Hindlimb muscle (tissue), 1 donor: ENCODE data around the gene MYH14. TPM values are rescaled to one million over a fixed set of nuclear protein-coding genes. Genes with fewer than 3 reads are reported as not detected.

ENCODE experiments used
- DNase-seq: peaks from one replicate; pipeline ENCODE4 v3.0.0-alpha.2; 2013
- polyA plus RNA-seq: library from polyadenylated mRNA; unstranded; fragments of 120-200 nt; gene quantifications from one replicate; pipeline ENCODE4 v1.2.1, GENCODE V29; 2013; ENCODE audit not compliant: insufficient read length

The MYH14 gene
- polyA plus RNA-seq, 1 donor, result 48.6 TPM

- no peak for DNase-seq
Measured at GRCh38 chr19:50195224-50195623, 8.2 kb upstream of the MYH14 start.

- DNase-seq, result no peak
Measured at GRCh38 chr19:50196322-50196932, 7.0 kb upstream of the MYH14 start.

- no peak for DNase-seq
Measured at GRCh38 chr19:50197348-50197747, 6.1 kb upstream of the MYH14 start.

- no peak for DNase-seq
Measured at GRCh38 chr19:50198431-50199258, 4.8 kb upstream of the MYH14 start.

- no peak for DNase-seq
Measured at GRCh38 chr19:50199259-50199555, 4.2 kb upstream of the MYH14 start.

- DNase-seq, result no peak
Measured at GRCh38 chr19:50202386-50202785, 1.0 kb upstream of the MYH14 start.

GRCh38 chr19:50202962-50203280, 501 bp upstream of the MYH14 start:
- no peak for DNase-seq

- no peak for DNase-seq
Measured at GRCh38 chr19:50204081-50204428, 633 bp downstream of the MYH14 start.

GRCh38 chr19:50204811-50205675, 1.6 kb downstream of the MYH14 start:
- no peak for DNase-seq

GRCh38 chr19:50205681-50206138, 2.3 kb downstream of the MYH14 start:
- DNase-seq, result no peak

GRCh38 chr19:50206191-50206590, 2.8 kb downstream of the MYH14 start:
- no peak for DNase-seq

- DNase-seq, result no peak
Measured at GRCh38 chr19:50207730-50208129, 4.3 kb downstream of the MYH14 start.

- no peak for DNase-seq
Measured at GRCh38 chr19:50209131-50209530, 5.7 kb downstream of the MYH14 start.

GRCh38 chr19:50210425-50210824, 7.0 kb downstream of the MYH14 start:
- DNase-seq, result no peak

- no peak for DNase-seq
Measured at GRCh38 chr19:50213925-50214324, 10.5 kb downstream of the MYH14 start.

- DNase-seq, result no peak
Measured at GRCh38 chr19:50214699-50215543, 11.5 kb downstream of the MYH14 start.

- DNase-seq, result no peak
Measured at GRCh38 chr19:50215820-50216219, 12.4 kb downstream of the MYH14 start.

- no peak for DNase-seq
Measured at GRCh38 chr19:50221087-50221486, 17.7 kb downstream of the MYH14 start.

GRCh38 chr19:50222691-50223438, 19.4 kb downstream of the MYH14 start:
- no peak for DNase-seq

- no peak for DNase-seq
Measured at GRCh38 chr19:50223439-50223716, 20.0 kb downstream of the MYH14 start.

- DNase-seq, result no peak
Measured at GRCh38 chr19:50224986-50225747, 21.7 kb downstream of the MYH14 start.
